Smooth muscle cell (in vitro differentiated cells): ENCODE data around the gene ATP1B3. TPM values are rescaled to one million over a fixed set of nuclear protein-coding genes. Genes with fewer than 3 reads are reported as not detected.

ENCODE experiments used
- DNase-seq: peaks from one replicate; lab custom pipeline; 2025; ENCODE audit not compliant: unreplicated experiment; lab: John Stamatoyannopoulos, UW
- H2AFZ ChIP-seq: fragments of 200-600 bp; sonication (generic); 2 replicates; pipeline ENCODE4 v1.6.0; 2016; ENCODE audit warnings: antibody characterized with exemption, low read depth, mild to moderate bottlenecking
- H3F3A ChIP-seq: fragments of 200-600 bp; sonication (generic); 2 replicates; pipeline ENCODE4 v1.6.0; 2017; ENCODE audit warnings: antibody characterized with exemption, low read depth
- H3K27ac ChIP-seq: fragments of 200-600 bp; sonication (generic); 2 replicates; pipeline ENCODE4 v1.5.1; 2016; ENCODE audit warnings: low read depth, mild to moderate bottlenecking
- H3K27me3 ChIP-seq: fragments of 200-600 bp; sonication (generic); 2 replicates; pipeline ENCODE4 v1.6.1; 2016; ENCODE audit warnings: low read depth, mild to moderate bottlenecking
- H3K36me3 ChIP-seq: fragments of 200-600 bp; sonication (generic); 2 replicates; pipeline ENCODE4 v1.5.1; 2016; ENCODE audit warnings: low read depth
- H3K4me1 ChIP-seq: fragments of 200-600 bp; sonication (generic); 2 replicates; pipeline ENCODE4 v1.5.1; 2016; ENCODE audit warnings: low read depth
- H3K4me2 ChIP-seq: fragments of 200-600 bp; sonication (generic); 2 replicates; pipeline ENCODE4 v1.6.0; 2016; ENCODE audit warnings: mild to moderate bottlenecking
- H3K4me3 ChIP-seq: fragments of 200-600 bp; sonication (generic); 2 replicates; pipeline ENCODE4 v1.5.1; 2016; ENCODE audit warnings: mild to moderate bottlenecking
- H3K79me2 ChIP-seq: fragments of 200-600 bp; sonication (generic); 2 replicates; pipeline ENCODE4 v1.6.0; 2016; ENCODE audit warnings: low read depth, mild to moderate bottlenecking
- H3K9ac ChIP-seq: fragments of 200-600 bp; sonication (generic); 2 replicates; pipeline ENCODE4 v1.6.0; 2016; ENCODE audit warnings: low read depth
- H3K9me3 ChIP-seq: fragments of 200-600 bp; sonication (generic); replicated peaks from 2 replicates; pipeline ENCODE4 v1.5.1; 2016; ENCODE audit warnings: low read depth
- H4K20me1 ChIP-seq: fragments of 200-600 bp; sonication (generic); 2 replicates; pipeline ENCODE4 v1.6.0; 2016; ENCODE audit warnings: low read depth
- CTCF ChIP-seq: fragments of 200-600 bp; sonication (generic); IDR thresholded peaks from 2 replicates; pipeline ENCODE4 v1.5.1; 2017; ENCODE audit warnings: borderline replicate concordance, mild to moderate bottlenecking, antibody characterized with exemption; ENCODE audit not compliant: insufficient read depth, poor library complexity, severe bottlenecking
- WGBS: methylation state at CpG from one replicate; pipeline ENCODE4 v1.1.7; 2016; ENCODE audit warnings: low lambda C conversion rate; 5-methylcytosine and 5-hydroxymethylcytosine counted together
- polyA plus RNA-seq: library from polyadenylated mRNA; unstranded; fragments of >200 nt; fragmentation: Nextera tagmentation; extraction: Ambion mirVana; gene quantifications from 2 replicates; pipeline ENCODE4 v1.2.1, GENCODE V29; 2016
- total RNA-seq: library from RNA; depleted of rRNA; stranded (reverse); fragments of >200 nt; gene quantifications from 2 replicates; pipeline ENCODE4 v1.2.3, GENCODE V29; 2014

ATP1B3 gene
- total and polyA plus RNA-seq, 2 experiments from 2014 or later = 89.2 to 250 TPM

DNA sequence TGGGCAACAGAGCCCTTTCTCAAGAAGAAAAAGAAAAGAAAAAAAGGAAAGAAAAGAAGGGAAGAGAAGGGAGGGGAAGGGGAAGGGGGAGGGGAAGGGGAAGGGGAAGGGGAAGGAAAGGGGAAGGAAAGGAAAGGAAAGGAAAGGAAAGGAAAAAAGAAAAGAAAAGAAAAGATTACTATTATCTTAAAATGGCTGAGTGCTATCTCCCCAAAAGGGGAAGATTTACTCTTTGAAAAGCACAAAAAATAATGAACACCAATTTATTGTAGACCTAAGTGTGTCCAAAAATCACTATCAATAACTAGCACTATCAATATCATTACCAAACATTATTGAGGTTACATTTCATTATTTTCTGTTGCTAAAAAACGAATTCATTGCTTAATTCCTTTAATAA lies 89.0 kb downstream of the ATP1B3 start:
- no peaks in the 10 kb centered on the region for H3K36me3 ChIP-seq
- H3K27ac ChIP-seq = no peak overlapping the region
- H2AFZ ChIP-seq = no peak overlapping the region
- H3K9me3 ChIP-seq = no peaks in the 10 kb centered on the region
- peaks cover 5% of the 10 kb centered on the region for H3K4me1 ChIP-seq
- peaks cover under 1% of the 10 kb centered on the region for H4K20me1 ChIP-seq
- no peak overlapping the region for H3K4me2 ChIP-seq
- 91% methylated on average over 1 of the region's 1 CpG for WGBS
- no peak overlapping the region for H3K9ac ChIP-seq
- H3K27me3 ChIP-seq = no peaks in the 10 kb centered on the region
- no peaks in the 10 kb centered on the region for H3K79me2 ChIP-seq
- TF ChIP-seq CTCF = no peak
- DNase-seq = no peak
- no peak overlapping the region for H3K4me3 ChIP-seq
- H3F3A ChIP-seq = peaks cover 10% of the 10 kb centered on the region

GRCh38 chr3:141969711-141970110 lies 93.3 kb downstream of the ATP1B3 start:
- H3K27ac ChIP-seq = no peak overlapping the region
- no peaks in the 10 kb centered on the region for H3K9me3 ChIP-seq
- H3K27me3 ChIP-seq = no peaks in the 10 kb centered on the region
- TF ChIP-seq CTCF = no peak
- no peaks in the 10 kb centered on the region for H4K20me1 ChIP-seq
- H3K4me3 ChIP-seq = no peak overlapping the region
- H3K36me3 ChIP-seq = no peaks in the 10 kb centered on the region
- no peak overlapping the region for H3K9ac ChIP-seq
- no peak overlapping the region for H3K4me2 ChIP-seq
- 88% methylated on average over 6 of the region's 6 CpGs for WGBS
- no peak for DNase-seq
- no peaks in the 10 kb centered on the region for H3K4me1 ChIP-seq
- no peaks in the 10 kb centered on the region for H3F3A ChIP-seq
- H3K79me2 ChIP-seq = no peaks in the 10 kb centered on the region
- no peak overlapping the region for H2AFZ ChIP-seq

- no peak overlapping the region for H3K27ac ChIP-seq
Measured at GRCh38 chr3:141971571-141971970, 95.1 kb downstream of the ATP1B3 start.

More at GRCh38 chr3:141971571-141971970, 95.1 kb downstream of the ATP1B3 start:
- no peak overlapping the region for H3K9ac ChIP-seq
- no peaks in the 10 kb centered on the region for H3F3A ChIP-seq
- H3K9me3 ChIP-seq = no peaks in the 10 kb centered on the region
- H3K4me3 ChIP-seq = no peak overlapping the region
- no peaks in the 10 kb centered on the region for H3K36me3 ChIP-seq
- H3K4me2 ChIP-seq = no peak overlapping the region
- H4K20me1 ChIP-seq = no peaks in the 10 kb centered on the region
- TF ChIP-seq CTCF = no peak
- H2AFZ ChIP-seq = no peak overlapping the region
- no peaks in the 10 kb centered on the region for H3K4me1 ChIP-seq
- 100% methylated on average over 1 of the region's 1 CpG for WGBS
- H3K27me3 ChIP-seq = no peaks in the 10 kb centered on the region
- no peaks in the 10 kb centered on the region for H3K79me2 ChIP-seq
- DNase-seq = no peak
